Activated naive CD4-positive, alpha-beta T cell treated with anti-CD3 and anti-CD28 coated beads, Interleukin-2, amount 50 U/mL, for 16 hours (primary cell): ENCODE data around the gene NEXN.
"Not testable (repeated sequence)": the region's sequence is repeated elsewhere in the genome, so short reads cannot be mapped to it uniquely, and the experiment has no call there.

Experiments
- DNase-seq: peaks from one replicate; pipeline ENCODE4 v3.0.0-alpha.2; 2020

The NEXN gene

DNA sequence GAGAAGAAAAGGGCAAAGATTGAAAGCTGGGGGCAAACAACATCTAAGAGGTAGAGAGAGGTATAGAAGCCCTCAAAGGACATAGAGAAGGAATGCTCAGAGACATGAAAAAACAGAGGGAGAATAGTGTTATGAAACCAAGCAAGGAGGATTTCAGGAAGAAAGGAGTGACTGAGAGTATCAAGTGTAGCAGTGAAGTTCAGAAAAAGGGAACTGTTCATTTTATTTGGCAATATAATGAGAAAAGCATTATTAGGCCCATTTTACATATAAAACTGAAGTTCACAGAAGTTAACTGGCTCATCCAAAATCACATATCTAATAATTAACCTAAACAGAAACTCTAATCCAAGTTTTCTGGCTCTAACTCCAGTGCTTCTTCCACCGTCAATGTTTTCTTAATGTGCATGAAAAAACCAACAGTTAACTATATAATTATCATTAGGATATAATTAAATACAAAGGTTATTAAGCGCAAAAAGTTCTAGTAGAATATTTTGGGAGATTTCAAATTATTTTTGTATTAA lies 17.7 kb downstream of the NEXN start:
- no peak for DNase-seq

DNA sequence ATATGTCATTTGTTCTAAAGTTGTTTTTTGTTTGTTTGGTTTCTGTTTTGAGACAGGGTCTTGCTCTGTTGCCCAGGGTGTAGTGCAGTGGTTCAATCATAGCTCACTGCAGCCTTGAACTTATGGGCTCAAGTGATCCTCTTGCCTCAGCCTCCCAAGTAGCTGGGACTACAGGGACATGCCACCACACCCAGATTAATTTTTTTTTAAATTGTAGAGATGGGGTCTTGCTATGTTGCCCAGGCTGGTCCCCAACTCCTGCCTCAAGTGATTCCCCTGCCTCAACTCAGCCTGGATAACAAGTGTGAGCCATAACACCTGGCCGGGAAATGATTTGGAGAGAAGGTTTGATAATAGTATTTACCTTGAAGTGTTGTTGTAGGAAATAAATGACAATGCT lies 18.2 kb downstream of the NEXN start:
- no peak for DNase-seq

DNA sequence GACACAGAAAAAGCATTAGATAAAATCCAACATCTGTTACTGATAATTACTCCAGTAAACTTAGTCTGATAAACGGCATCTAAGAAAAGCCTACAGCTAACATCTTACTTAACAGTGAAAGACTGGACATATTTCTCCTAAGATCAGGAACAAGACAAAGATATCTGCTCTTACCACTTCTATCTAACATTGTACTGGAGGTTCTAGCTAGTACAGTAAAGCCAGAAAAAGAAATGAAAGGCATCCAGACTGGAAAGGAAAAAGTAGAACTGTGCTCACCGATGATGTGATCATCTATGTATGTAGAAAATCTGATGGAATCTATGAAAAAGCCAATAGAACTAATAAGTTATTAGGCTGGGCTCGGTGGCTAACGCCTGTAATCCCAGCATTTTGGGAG lies 21.7 kb downstream of the NEXN start:
- DNase-seq = no peak

DNA sequence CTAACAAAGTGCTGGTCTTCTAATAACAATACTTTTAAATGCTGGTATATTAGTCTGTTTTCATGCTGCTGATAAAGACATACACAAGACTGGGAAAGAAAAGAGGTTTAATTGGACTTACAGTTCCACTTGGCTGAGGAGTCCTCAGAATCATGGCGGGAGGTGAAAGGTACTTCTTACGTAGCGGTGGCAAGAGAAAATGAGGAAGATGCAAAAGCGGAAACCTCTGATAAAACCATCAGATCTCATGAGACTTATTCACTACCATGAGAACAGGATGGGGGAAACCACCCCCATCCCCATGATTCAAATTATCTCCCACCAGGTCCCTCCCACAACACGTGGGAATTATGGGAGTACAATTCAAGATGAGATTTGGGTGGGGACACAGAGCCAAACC lies 30.5 kb downstream of the NEXN start:
- DNase-seq = not testable (repeated sequence)

DNA sequence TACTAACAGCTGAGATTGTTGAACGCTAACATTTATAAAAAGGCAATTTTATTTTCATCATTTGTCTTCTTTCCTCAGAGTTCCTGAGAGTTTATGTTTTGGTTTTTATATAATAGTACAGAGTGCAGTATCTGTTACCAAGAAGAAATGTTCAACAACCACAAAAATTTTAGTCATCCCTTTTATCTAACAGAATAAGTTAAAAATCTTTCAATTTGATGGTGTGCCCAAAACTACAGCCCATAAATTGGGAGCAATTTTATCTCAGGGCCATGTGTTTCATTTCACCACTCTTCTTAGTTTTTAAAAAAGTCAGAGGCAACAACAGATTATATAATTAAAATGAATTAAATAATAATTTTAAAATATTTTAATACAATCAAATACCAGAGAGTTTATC lies 37.1 kb downstream of the NEXN start:
- no peak for DNase-seq

DNA sequence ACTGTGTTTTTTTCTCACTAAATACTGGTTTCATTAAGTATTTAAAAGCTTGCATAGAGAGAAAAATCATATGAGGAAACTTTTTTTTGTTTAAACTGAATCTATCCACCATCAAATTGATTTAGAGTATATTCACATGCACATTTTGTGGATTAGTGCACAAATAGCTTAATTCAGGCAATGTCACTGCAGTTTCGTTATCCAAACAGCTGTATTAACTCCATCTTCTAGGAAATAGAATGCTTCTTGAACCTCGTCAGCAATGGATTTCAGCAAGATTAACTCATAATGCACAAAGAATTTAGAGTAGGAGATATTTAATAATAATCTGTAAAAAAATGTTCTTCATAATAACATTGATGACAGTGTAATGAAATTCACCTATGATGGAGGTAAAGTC lies 37.5 kb downstream of the NEXN start:
- no peak for DNase-seq

DNA sequence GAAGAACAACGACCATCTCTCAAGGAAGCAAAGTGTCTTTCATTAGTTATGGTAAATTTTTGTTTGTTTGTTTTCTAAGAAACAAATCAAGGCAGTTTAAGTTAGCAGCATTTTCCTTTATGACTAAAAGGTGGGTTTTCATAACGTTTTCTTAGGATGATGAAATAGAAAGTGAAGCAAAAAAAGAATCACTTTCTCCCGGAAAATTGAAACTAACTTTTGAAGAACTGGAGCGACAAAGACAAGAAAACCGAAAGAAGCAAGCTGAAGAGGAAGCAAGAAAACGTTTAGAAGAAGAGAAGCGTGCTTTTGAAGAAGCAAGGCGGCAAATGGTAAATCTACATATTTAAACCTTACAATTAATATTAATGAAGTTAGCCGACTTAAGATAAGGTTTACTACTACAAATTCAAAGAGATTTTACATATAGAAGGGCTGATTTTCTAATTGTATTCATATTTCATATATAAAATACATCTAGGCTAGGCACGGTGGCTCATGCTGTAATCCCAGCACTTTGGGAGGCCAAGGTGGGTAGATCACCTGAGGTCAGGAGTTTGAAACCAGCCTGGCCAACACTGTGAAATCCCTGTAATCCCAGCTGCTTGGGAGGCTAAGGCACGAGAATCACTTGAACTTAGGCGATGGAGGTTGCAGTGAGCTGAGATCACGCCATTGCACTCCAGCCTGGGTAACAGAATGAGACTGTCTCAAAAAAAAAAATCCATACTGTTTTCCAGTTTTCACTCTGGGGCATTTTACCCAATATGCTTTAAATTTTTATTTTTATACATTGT lies 38.3 kb downstream of the NEXN start:
- DNase-seq = no peak

DNA sequence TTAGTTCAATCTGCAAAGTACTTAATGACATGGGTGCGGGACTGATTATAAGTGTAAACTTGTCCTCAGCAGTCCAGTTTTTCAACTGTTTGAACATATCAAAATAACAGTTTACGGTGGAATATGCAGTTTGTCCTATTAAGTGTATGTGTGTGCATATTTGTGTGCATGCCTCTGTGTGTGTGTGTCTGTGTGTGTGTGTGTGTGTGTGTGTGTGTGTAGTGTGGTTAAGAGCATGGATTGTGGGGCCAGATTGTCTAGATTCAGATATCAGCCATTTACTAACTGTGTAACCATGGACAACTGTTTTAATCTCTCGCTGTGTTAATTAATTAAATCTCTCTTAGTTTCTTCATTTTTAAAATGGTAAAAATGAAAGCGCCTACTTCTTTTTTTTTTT lies 39.0 kb downstream of the NEXN start:
- no peak for DNase-seq

DNA sequence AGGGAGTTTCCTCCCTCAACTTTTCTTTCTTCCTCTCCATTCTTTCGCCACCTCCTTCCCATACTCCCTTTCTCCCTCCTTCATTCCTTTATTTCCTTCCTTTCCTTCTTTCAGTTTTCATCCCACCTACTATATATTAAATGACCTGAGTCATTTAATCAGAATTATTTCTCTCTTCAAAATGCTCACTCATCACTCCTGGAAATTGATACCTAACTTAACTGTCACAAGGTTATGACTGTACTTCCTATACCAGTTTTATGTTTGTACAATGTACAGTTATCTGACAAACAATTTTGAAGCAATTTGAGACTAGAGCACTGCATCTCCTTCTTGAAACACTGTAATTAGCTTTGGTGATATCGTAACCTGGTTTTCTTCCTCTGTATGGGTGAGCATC lies 41.4 kb downstream of the NEXN start:
- DNase-seq = no peak

DNA sequence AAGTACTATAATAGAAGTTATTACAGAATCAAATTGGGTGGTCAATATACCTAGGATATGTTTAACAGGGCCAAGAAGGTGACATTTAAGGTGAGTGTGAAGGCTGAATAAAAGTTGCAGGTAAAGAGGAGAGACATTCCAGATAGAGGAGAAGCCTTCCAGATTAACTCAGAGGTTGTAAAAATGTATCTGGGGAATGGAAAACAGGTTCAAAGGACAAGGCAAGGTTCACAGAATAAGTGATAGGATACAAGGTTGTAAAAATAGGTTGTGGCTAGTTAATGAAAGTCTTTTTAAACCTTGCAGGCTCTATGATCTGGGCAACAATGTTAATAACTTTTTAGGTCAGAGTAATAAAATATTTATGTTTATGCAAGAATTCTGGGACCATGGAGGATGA lies 50.2 kb downstream of the NEXN start:
- no peak for DNase-seq

DNA sequence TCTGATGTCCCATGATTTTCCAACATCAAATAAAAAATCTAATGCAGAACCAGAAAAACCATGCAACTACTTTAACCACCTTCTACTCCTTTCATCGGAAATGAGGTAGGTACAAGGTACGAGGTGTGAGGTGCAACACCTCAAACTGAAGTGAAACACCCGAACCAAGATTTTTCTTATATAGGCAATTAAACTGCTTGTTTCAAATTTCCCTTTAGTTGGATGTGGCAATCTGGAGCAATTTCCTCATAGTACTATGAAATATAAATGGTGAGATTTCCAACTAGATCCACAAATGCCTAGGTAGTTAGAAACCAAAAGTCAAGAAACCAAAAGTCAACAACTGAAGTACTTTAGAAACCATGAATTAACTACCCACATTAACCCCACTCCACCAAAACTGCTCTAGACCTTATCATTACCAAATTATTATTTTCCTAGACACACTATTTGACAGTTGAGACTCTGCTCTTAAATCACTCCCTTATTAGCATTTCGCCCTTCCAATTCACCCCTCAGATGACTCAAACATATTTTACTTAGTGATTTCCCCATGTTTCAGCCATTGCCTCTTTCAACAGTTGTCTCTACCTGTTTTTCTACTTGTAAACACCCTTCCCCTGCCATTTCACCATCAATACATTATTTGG lies 52.6 kb downstream of the NEXN start:
- no peak for DNase-seq

DNA sequence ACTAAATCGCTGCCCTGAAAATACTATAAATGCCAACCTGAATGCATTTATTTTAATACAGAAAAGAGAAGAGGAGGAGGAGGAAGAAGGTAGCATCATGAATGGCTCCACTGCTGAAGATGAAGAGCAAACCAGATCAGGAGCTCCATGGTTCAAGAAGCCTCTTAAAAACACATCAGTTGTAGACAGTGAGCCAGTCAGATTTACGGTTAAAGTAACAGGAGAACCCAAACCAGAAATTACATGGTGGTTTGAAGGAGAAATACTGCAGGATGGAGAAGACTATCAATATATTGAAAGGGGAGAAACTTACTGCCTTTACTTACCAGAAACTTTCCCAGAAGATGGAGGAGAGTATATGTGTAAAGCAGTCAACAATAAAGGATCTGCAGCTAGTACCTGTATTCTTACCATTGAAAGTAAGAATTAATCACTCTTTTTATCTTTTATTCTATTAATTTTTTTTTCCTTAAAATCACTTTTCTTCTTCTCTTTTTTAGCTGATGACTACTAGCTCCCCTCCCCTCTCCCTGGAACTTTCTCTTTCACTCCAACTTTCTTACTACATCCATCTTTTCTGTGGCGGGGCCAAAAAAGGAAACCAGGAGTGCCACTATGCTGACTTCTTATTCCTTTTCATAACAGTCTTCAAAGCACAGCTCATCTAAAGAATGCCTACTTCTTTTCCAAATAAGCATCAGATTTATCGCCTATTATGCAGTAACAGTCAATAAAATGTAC lies 54.1 kb downstream of the NEXN start:
- no peak for DNase-seq

DNA sequence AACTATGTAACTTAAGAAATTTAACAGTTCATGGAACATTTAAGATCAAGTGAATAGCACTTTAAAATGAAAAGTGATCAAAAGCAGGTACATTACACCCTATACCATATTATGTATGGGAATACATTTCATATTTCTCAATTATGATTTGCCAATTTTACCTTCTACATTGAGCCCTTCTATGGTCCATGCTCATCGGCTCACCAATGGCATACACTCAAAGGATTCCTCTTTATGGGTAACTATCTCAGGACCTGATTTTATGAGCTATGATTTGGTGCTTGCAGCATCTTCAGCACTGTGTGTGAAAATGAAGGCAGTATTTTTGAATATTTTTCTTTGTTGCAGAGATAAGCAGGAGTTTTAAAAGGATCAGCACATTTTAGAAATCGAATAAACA lies 56.9 kb downstream of the NEXN start:
- DNase-seq = no peak

DNA sequence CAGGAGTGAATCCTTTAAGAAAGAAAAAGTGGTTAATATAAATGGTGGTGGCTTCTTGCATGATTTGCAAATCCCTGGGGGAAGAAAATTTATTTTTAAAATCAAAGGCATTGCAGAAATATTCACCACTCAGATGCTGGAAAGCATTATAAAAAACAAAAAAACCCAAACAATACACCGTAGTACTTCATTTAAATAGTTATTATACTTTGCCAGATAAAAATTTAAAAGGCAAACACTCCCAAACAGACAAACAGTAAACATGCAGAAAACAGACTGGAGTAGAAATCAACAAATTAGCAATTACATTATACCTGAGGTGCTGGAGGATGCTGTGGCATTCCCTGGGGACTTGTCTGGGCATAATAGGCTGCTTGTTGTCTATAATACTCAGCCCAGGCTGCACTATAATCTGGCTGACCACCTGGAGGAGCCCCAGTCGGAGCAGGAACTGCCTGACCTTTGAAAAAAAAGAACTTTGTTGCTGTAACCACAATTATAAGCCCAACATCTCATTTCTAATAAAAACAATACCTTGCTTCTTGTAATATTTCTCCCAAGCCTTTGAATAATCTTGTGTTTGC lies 60.5 kb downstream of the NEXN start:
- no peak for DNase-seq

DNA sequence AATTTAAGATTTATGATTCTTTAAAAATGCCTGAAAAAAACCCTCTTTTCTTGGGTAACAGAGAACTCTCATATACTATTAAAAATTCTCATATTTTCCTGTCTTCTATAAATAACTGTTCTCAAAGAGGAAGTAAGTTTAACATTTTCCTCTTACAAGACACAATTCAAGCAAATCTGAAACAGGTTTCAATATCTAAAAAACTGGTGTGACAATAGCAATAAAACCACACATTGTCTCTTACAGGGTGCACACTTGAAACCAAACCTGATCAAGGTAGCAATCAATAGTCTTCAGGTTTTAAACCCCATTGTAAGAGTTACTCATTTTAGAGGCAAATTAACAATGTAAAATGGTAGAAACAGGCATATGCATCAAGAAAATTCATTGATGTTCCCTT lies 62.4 kb downstream of the NEXN start:
- DNase-seq = no peak

DNA sequence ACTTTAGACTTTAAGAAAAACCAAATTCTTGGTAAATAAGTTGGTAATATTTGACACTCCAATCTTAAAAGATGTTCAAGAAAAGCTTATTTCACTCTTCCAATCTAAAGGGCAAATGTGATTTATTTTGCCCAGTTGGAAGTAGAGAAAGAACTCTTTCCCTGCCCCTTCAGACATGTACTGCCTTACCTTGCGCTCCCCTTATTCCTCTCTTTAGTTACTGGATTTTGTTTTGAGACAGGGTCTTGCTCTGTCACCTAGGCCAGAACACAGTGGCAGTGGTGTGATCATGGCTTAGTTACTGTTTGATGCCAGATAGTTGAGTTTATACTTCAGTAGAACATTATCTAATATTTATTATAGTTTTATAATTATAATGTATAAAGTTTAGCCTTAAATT lies 62.9 kb downstream of the NEXN start:
- DNase-seq = no peak

DNA sequence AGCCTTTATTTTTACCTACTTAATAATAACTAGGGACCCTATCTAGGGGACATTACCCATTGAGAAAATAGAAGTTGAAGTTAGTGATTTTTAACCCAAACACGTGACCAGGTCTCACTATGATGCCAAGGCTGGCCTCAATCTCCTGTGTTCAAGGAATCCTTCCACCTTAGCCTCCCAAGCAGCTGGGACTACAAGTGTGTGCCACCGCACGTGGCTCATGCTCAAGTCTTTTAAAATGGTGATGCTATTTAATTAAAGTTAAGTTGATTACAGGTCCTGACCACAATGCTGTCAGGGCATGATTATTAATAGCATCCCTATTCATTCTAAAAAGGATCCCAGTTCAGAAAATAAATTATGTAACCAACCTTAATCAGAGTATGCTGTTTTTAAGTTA lies 65.5 kb downstream of the NEXN start:
- no peak for DNase-seq

DNA sequence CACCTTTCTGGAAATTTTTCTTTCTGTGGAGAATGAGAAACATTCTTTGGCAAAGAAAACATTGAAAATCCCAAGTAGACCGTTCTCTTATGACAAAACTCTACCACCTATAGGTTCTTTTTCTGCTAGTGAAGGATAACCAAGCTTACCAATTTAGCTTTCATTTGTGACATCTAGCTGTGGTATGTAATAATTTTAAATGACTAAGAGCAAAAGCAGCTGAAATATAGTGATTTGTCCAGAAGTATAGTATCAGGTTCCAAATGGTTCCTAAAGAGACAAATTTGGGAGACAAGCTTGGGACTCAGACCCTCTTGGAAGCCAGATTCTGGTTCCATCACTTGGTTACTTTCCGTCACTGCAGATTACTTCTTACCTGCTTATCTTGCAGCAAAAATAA lies 66.1 kb downstream of the NEXN start:
- no peak for DNase-seq

DNA sequence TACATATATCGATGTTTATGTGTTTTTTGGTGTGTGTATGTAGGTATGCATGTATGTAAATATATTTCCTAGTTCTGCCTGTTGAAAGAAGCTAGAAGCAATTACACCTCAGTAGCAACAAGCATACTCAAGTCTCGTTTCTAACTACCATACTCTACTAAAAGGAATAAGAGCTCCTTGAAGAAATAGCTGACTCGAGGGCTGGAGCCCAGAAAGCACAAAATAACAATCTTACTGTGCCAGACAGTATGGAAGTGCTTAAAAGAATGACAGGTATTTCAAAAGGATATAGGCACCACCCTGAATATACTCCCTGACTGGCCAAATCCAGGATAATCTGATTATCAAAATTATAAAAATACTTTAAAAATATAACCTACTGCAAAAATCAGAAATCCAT lies 67.3 kb downstream of the NEXN start:
- DNase-seq = no peak

DNA sequence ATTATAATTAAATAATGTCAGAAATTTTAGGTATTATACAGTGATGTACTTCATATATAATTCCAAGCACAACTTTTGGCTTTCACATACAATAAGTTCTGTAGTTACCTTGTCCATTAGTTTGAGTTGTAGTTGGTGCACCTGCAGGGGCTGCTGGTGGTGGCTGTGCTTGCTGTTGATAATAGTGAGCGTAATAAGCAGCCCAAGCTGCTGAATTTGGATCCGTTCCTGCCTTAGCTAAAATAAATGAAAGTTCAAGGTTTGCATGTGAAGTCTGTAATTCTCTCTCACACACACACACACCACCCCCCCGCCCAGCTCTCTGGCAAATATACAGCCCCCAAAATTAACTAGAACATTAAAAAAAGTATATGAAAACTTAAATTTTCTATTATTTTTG lies 68.0 kb downstream of the NEXN start:
- no peak for DNase-seq

DNA sequence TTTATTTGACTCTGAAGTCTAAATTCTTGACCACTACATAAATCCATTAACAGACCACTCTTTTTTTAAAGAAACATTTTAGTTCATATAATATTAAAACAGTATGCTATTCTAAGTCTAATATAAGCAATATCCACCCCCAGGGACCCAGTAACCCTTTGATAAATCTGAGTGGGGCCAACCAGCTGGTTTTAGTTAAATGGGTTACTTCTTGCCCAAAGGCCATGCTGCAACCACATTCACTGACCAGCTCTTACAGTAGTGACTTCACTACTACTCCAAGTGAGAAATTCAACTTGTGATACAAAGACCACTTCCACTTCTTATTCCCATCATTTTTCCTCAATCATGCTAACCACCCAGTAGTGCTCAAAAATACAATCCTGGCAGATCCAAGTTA lies 70.0 kb downstream of the NEXN start:
- no peak for DNase-seq

DNA sequence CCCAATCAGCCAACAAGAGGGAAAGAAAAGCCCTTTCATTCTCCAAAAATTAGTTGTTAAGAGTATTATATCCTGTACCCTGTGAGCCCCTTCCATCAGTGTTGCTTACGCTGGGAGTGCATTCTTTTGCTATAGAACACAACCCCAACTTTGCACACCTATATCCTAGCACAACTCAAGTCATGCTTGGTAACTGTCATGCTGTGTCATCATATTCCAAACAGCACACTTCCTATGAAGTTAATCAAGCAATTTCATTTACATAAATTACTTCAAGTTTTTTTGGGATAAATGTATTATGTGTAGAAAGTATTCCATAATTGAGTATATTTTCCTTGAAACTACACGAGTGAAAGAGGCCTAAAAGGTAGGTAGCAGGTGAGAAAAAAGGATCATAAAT lies 70.4 kb downstream of the NEXN start:
- no peak for DNase-seq

DNA sequence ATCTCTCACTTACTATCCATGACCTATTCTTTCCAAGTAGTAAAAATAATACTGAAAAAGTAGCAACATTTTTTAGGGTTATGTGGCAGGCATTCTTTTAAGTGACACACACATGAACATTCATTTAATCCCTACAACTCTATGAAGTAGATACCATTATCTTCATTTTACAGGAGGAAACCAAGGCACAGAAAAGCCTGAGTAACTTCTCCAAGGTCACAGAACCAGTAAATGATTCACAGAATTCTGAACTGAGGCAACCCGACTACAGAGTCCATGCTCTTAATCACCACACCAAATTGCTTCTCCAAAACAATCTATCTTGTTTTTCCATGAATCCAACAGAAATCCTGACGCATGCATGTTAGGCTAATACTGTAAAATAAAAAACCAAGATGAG lies 73.0 kb downstream of the NEXN start:
- no peak for DNase-seq

DNA sequence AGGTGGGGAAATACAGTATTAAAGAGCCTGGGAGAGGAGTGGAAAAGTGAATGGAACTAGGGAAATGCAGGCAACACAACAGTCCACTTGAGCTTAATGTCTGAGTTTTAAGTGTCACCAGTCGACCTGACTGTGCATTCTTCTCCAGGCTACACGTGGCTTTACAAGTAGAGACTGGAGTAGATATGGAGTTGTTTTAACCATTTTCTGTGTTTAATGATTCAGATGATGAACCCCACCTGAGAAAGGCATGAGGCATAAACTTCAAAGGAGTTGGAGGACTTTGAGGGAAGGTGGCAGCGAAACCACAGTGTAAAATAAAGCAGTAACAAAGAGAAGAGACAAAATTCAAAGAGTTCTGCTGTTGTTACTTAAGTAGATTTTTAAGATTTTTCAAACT lies 77.9 kb downstream of the NEXN start:
- DNase-seq = no peak
